A673 (cell line): Measurements from ENCODE around the gene NEK9. TPM values are rescaled to one million over a fixed set of nuclear protein-coding genes. Genes with fewer than 3 reads are reported as not detected.

ENCODE experiments used
- BruUV-seq: library from RNA; stranded (reverse); fragments of 400-500 nt; replicated peaks from 2 replicates; lab custom pipeline; 2021; lab: Mats Ljungman, UMichigan
- CTCF ChIA-PET: fragments of 300-600 bp; sonication (Branson Sonifier 250); formaldehyde crosslinking; loops from one replicate; lab custom pipeline; 2022; ENCODE audit warnings: antibody characterized with exemption; lab: Charles Lee
- POLR2A ChIA-PET: fragments of 300-600 bp; sonication (Branson Sonifier 250); formaldehyde crosslinking; loops from one replicate; lab custom pipeline; 2022; ENCODE audit warnings: antibody characterized with exemption; ENCODE audit not compliant: low non-redundant PET; lab: Charles Lee
- DNase-seq: peaks from one replicate; pipeline ENCODE4 v3.0.0-alpha.2; 2015; ENCODE audit warnings: low spot score
- H3K27ac ChIP-seq: fragments of 200-600 bp; sonication (generic); 2 replicates; pipeline ENCODE4 v1.5.1; 2016; ENCODE audit warnings: mixed run types, low read depth, mild to moderate bottlenecking, mixed read lengths, antibody characterized with exemption, low read length; ENCODE audit not compliant: poor library complexity, severe bottlenecking
- H3K27me3 ChIP-seq: fragments of 200-600 bp; sonication (generic); replicated peaks from 2 replicates; pipeline ENCODE4 v1.6.1; 2017; ENCODE audit warnings: mixed run types, low read depth, mild to moderate bottlenecking, mixed read lengths, antibody characterized with exemption, low read length; ENCODE audit not compliant: insufficient read depth, poor library complexity
- H3K36me3 ChIP-seq: fragments of 200-600 bp; sonication (generic); 2 replicates; pipeline ENCODE4 v1.6.1; 2016; ENCODE audit warnings: mixed run types, mild to moderate bottlenecking, mixed read lengths, antibody characterized with exemption, low read length; ENCODE audit not compliant: insufficient read depth, poor library complexity, severe bottlenecking
- H3K4me1 ChIP-seq: fragments of 200-600 bp; sonication (generic); 2 replicates; pipeline ENCODE4 v1.6.1; 2017; ENCODE audit warnings: mixed run types, mild to moderate bottlenecking, mixed read lengths, antibody characterized with exemption, low read length; ENCODE audit not compliant: insufficient read depth, poor library complexity, severe bottlenecking
- H3K4me3 ChIP-seq: fragments of 200-600 bp; sonication (generic); 2 replicates; pipeline ENCODE4 v1.5.1; 2016; ENCODE audit warnings: low read depth, mixed run types, mild to moderate bottlenecking, mixed read lengths, low read length; ENCODE audit not compliant: poor library complexity, severe bottlenecking
- H3K9me3 ChIP-seq: fragments of 200-600 bp; sonication (generic); 2 replicates; pipeline ENCODE4 v1.6.1; 2016; ENCODE audit warnings: mixed run types, low read depth, mild to moderate bottlenecking, mixed read lengths, antibody characterized with exemption, low read length; ENCODE audit not compliant: poor library complexity, severe bottlenecking
- CTCF ChIP-seq: fragments of 300-800, 200-600 bp; sonication (generic); conservative IDR thresholded peaks from 2 replicates; pipeline ENCODE4 v1.5.1; 2017; ENCODE audit warnings: low read depth, mild to moderate bottlenecking, antibody characterized with exemption, low read length, moderate library complexity, mixed read lengths
- EZH2 ChIP-seq: fragments of 200-600 bp; sonication (generic); IDR thresholded peaks from 2 replicates; pipeline ENCODE4 v1.6.1; 2017; ENCODE audit warnings: borderline replicate concordance, low read depth, mild to moderate bottlenecking, mixed read lengths, antibody characterized with exemption, low read length; ENCODE audit not compliant: poor library complexity, severe bottlenecking
- intact Hi-C: fragments of 100-400 bp; cut with micrococcal nuclease; formaldehyde crosslinking; loops from one replicate; pipeline ENCODE4 v1.10.0; 2022; ENCODE audit not compliant: unreplicated experiment
- total RNA-seq: library from RNA; stranded (reverse); gene quantifications from 2 replicates; pipeline ENCODE4 v1.2.3, GENCODE V29; 2021

Gene NEK9
- total RNA-seq, 1 experiment from 2014 or later = 75.8 TPM

- ChIA-PET CTCF (no interaction called here), POLR2A (interaction anchor here (0.7 kb wide), 1 partner anchor 66 kb away, joined by 21 read pairs; no protein-coding TSS in a partner anchor)
- no peak for DNase-seq
- no peak overlapping the region for H3K27ac ChIP-seq
- H3K4me3 ChIP-seq = no peak overlapping the region
- no peaks in the 10 kb centered on the region for H3K4me1 ChIP-seq
- no peaks in the 10 kb centered on the region for H3K9me3 ChIP-seq
- TF ChIP-seq CTCF = no peak
- no peak for TF ChIP-seq EZH2
- peaks cover 48% of the 10 kb centered on the region for H3K36me3 ChIP-seq
- intact Hi-C loops = loop anchor here (10.0 kb wide), 1 partner anchor 491 kb away; no protein-coding TSS in a partner anchor
- no TSS peak for BruUV-seq
- H3K27me3 ChIP-seq = no peaks in the 10 kb centered on the region
Observed at GRCh38 chr14:75095690-75096089, 31.2 kb downstream of the NEK9 start.

- ChIA-PET CTCF (no interaction called here), POLR2A (no interaction called here)
- Histone ChIP-seq H3K9me3 (no peaks in the 10 kb centered on the region), H3K27ac (no peak overlapping the region), H3K27me3 (no peaks in the 10 kb centered on the region), H3K4me1 (no peaks in the 10 kb centered on the region), H3K4me3 (no peak overlapping the region), H3K36me3 (peaks cover 45% of the 10 kb centered on the region)
- no peak for DNase-seq
- no TSS peak for BruUV-seq
- TF ChIP-seq EZH2 = no peak
- TF ChIP-seq CTCF = no peak
- intact Hi-C loops = loop anchor here (10.0 kb wide), 1 partner anchor 490 kb away; no protein-coding TSS in a partner anchor
Observed at GRCh38 chr14:75094896-75095295, 32.0 kb downstream of the NEK9 start.

- no peak for TF ChIP-seq CTCF
- no peak for TF ChIP-seq EZH2
- Histone ChIP-seq H3K9me3 (no peaks in the 10 kb centered on the region), H3K4me1 (no peaks in the 10 kb centered on the region), H3K4me3 (no peak overlapping the region), H3K27ac (no peak overlapping the region), H3K36me3 (peaks cover 44% of the 10 kb centered on the region), H3K27me3 (no peaks in the 10 kb centered on the region)
- intact Hi-C loops = loop anchor here (10.0 kb wide), 1 partner anchor 488 kb away; no protein-coding TSS in a partner anchor
- BruUV-seq = no TSS peak
- ChIA-PET CTCF (no interaction called here), POLR2A (no interaction called here)
- DNase-seq = no peak
Observed at GRCh38 chr14:75092698-75093097, 34.1 kb downstream of the NEK9 start.
